ENCODE measurements around the gene BTF3L4.
"Not testable (repeated sequence)": the region's sequence is repeated elsewhere in the genome, so short reads cannot be mapped to it uniquely, and the experiment has no call there.

BTF3L4 gene

GRCh38 chr1:52056163-52056936 is at the start of gene BTF3L4:
TSS of gene BTF3L4 (plus strand) at chr1:52056295. CDS start at chr1:52059848, 3,553 bp downstream.
- no peak for TF ChIP-seq CTCF (IDR thresholded peaks at IDR 0.05; ENCODE audit: insufficient read depth, missing control alignments)
- FAIRE-seq (no peak), DNase-seq (ENCODE audit: insufficient read length, low spot score) (no peak)

GRCh38 chr1:52007215-52008002 is 48.7 kb upstream of the BTF3L4 start:
- no peak for DNase-seq (ENCODE audit: insufficient read length, low spot score)
- TF ChIP-seq CTCF (IDR thresholded peaks at IDR 0.05; ENCODE audit: insufficient read depth, missing control alignments), result no peak
- no peak for FAIRE-seq

GRCh38 chr1:52008071-52008809 is 47.9 kb upstream of the BTF3L4 start:
- no peak for DNase-seq (ENCODE audit: insufficient read length, low spot score)
- TF ChIP-seq CTCF (IDR thresholded peaks at IDR 0.05; ENCODE audit: insufficient read depth, missing control alignments), result no peak
- no peak for FAIRE-seq

- no peak for TF ChIP-seq CTCF (IDR thresholded peaks at IDR 0.05; ENCODE audit: insufficient read depth, missing control alignments)
- no peak for FAIRE-seq
- DNase-seq (ENCODE audit: insufficient read length, low spot score), result no peak
Observed at GRCh38 chr1:52022133-52022532, 34.0 kb upstream of the BTF3L4 start.

- TF ChIP-seq CTCF (IDR thresholded peaks at IDR 0.05; ENCODE audit: insufficient read depth, missing control alignments), result no peak
- FAIRE-seq (no peak), DNase-seq (ENCODE audit: insufficient read length, low spot score) (no peak)
Observed at GRCh38 chr1:52026278-52026677, 29.8 kb upstream of the BTF3L4 start.

- FAIRE-seq (no peak), DNase-seq (ENCODE audit: insufficient read length, low spot score) (no peak)
- no peak for TF ChIP-seq CTCF (IDR thresholded peaks at IDR 0.05; ENCODE audit: insufficient read depth, missing control alignments)
Observed at GRCh38 chr1:52028328-52028727, 27.8 kb upstream of the BTF3L4 start.

GRCh38 chr1:52028839-52029238 is 27.3 kb upstream of the BTF3L4 start:
- DNase-seq (ENCODE audit: insufficient read length, low spot score); FAIRE-seq: not testable (repeated sequence)

All from D721Med (cell line).